SK-N-SH (cell line): ENCODE results near the gene CALD1. TPM values are rescaled to one million over a fixed set of nuclear protein-coding genes. Genes with fewer than 3 reads are reported as not detected.
A peak's percentile ranks its signal among the peaks of the same experiment; 100 is the strongest.

Experiments
- CTCF ChIA-PET: fragments of 300-600, 350-600 bp; formaldehyde crosslinking; extraction: SDS; loops from one replicate; lab custom pipeline; 2021; lab: Yijun Ruan, JAX
- POLR2A ChIA-PET: fragments of 350-600 bp; sonication (Branson Sonifier 250); formaldehyde crosslinking; extraction: SDS; loops from one replicate; lab custom pipeline; 2020; ENCODE audit warnings: antibody characterized with exemption, inconsistent platforms; lab: Yijun Ruan, JAX
- DNase-seq: peaks from one replicate; pipeline ENCODE4 v3.0.0; 2012
- H2AFZ ChIP-seq: fragments of 200-600 bp; sonication (generic); 2 replicates; pipeline ENCODE4 v1.8.1; 2016; ENCODE audit warnings: antibody characterized with exemption, mild to moderate bottlenecking, low read depth
- H3F3A ChIP-seq: fragments of 200-600 bp; sonication (generic); replicated peaks from 2 replicates; pipeline ENCODE3; 2016; ENCODE audit warnings: antibody characterized with exemption, mild to moderate bottlenecking; ENCODE audit not compliant: insufficient read depth
- H3K27ac ChIP-seq, 2 experiments: fragments of 200-500 bp in 1 of 2; fragments of 200-600 bp in 1 of 2; sonication (Bioruptor generic) in 1 of 2; sonication (generic), shearing (Covaris generic) in 1 of 2; 2 replicates each; pipeline versions ENCODE4 v1.5.1 to v1.6.1; 2014 to 2016; ENCODE audit warnings: low read depth in 2 of 2, inconsistent platforms in 1 of 2, low read length in 1 of 2, mild to moderate bottlenecking in 1 of 2, mixed read lengths in 1 of 2
- H3K27me3 ChIP-seq: fragments of 200-600 bp; sonication (generic), shearing (Covaris generic); 2 replicates; pipeline ENCODE4 v1.6.1; 2016; ENCODE audit warnings: mixed run types; ENCODE audit not compliant: insufficient read depth
- H3K36me3 ChIP-seq, 2 experiments: fragments of 200-500 bp in 1 of 2; fragments of 200-600 bp in 1 of 2; sonication (Bioruptor generic) in 1 of 2; sonication (generic) in 1 of 2; replicated peaks in 1 of 2; 2 replicates each; pipeline versions ENCODE3 to v1.5.1; 2014 to 2016; ENCODE audit warnings: low read length in 1 of 2, mild to moderate bottlenecking in 1 of 2; ENCODE audit not compliant: insufficient read depth in 2 of 2, control insufficient read depth in 1 of 2
- H3K4me1 ChIP-seq, 2 experiments: fragments of 200-500 bp in 1 of 2; fragments of 200-600 bp in 1 of 2; sonication (Bioruptor generic) in 1 of 2; sonication (generic), shearing (Covaris generic) in 1 of 2; 2 replicates each; pipeline versions ENCODE4 v1.5.1 to v1.6.1; 2014 to 2016; ENCODE audit warnings: low read depth in 1 of 2, low read length in 1 of 2, mixed run types in 1 of 2; ENCODE audit not compliant: insufficient read depth in 2 of 2, control insufficient read depth in 1 of 2
- H3K4me2 ChIP-seq: fragments of 200-600 bp; sonication (generic), shearing (Covaris generic); 2 replicates; pipeline ENCODE4 v1.6.1; 2017; ENCODE audit warnings: mixed run types
- H3K4me3 ChIP-seq, 2 experiments: fragments of 200-500 bp in 1 of 2; fragments of 200-600 bp in 1 of 2; sonication (Bioruptor generic) in 1 of 2; sonication (generic), shearing (Covaris generic) in 1 of 2; 2 replicates each; pipeline versions ENCODE4 v1.5.1 to v1.8.1; 2014 to 2016; ENCODE audit warnings: low read depth in 2 of 2, inconsistent platforms in 1 of 2, low read length in 1 of 2, mild to moderate bottlenecking in 1 of 2, mixed read lengths in 1 of 2, moderate library complexity in 1 of 2
- H3K79me2 ChIP-seq: fragments of 200-600 bp; sonication (generic); 2 replicates; pipeline ENCODE4 v1.8.1; 2017; ENCODE audit warnings: mild to moderate bottlenecking; ENCODE audit not compliant: insufficient read depth
- H3K9ac ChIP-seq: fragments of 200-600 bp; sonication (generic); 2 replicates; pipeline ENCODE4 v1.6.1; 2017; ENCODE audit warnings: mixed run types
- H3K9me2 ChIP-seq: fragments of 200-600 bp; sonication (generic); 2 replicates; pipeline ENCODE4 v1.6.1; 2017; ENCODE audit warnings: mixed run types
- H3K9me3 ChIP-seq: fragments of 200-600 bp; sonication (generic); 2 replicates; pipeline ENCODE4 v1.6.1; 2017; ENCODE audit warnings: mixed run types, mild to moderate bottlenecking, moderate library complexity
- H4K20me1 ChIP-seq: fragments of 200-600 bp; sonication (generic); 2 replicates; pipeline ENCODE4 v1.6.1; 2017; ENCODE audit warnings: mild to moderate bottlenecking, mixed run types; ENCODE audit not compliant: insufficient read depth
- CTCF ChIP-seq: fragments of 200-600 bp; sonication (generic); IDR thresholded peaks from 2 replicates; pipeline ENCODE4 v1.6.1; 2017; ENCODE audit warnings: antibody characterized with exemption, mild to moderate bottlenecking, moderate library complexity
- FOXM1 ChIP-seq: IDR thresholded peaks from 2 replicates; pipeline ENCODE4 v1.4.0; 2012; ENCODE audit warnings: low read depth, mild to moderate bottlenecking
- NFIC ChIP-seq: IDR thresholded peaks from 2 replicates; pipeline ENCODE4 v1.4.0; 2012; ENCODE audit warnings: borderline replicate concordance
- POLR2AphosphoS5 ChIP-seq: IDR thresholded peaks from 2 replicates; pipeline ENCODE4 v1.6.1; 2012; ENCODE audit warnings: low read depth, low read length
- RAD21 ChIP-seq: IDR thresholded peaks from 2 replicates; pipeline ENCODE4 v1.6.1; 2012; ENCODE audit warnings: mild to moderate bottlenecking, low read length
- RFX5 ChIP-seq: IDR thresholded peaks from 2 replicates; pipeline ENCODE4 v1.6.1; 2012; ENCODE audit warnings: mild to moderate bottlenecking, improper control_type of control experiment, low read length
- SMC3 ChIP-seq: IDR thresholded peaks from 2 replicates; pipeline ENCODE4 v1.6.1; 2012; ENCODE audit warnings: low read depth, low read length, improper control_type of control experiment
- TEAD4 ChIP-seq: IDR thresholded peaks from 2 replicates; pipeline ENCODE4 v1.4.0; 2012; ENCODE audit warnings: mild to moderate bottlenecking, borderline replicate concordance; ENCODE audit not compliant: insufficient read depth
- USF1 ChIP-seq: IDR thresholded peaks from 2 replicates; pipeline ENCODE4 v1.4.0; 2012; ENCODE audit warnings: low read depth, borderline replicate concordance
- polyA plus RNA-seq, 3 experiments: library from polyadenylated mRNA; depleted of rRNA; stranded (reverse); fragments of >200 nt; gene quantifications; 2 replicates each; pipeline ENCODE4 v1.2.3, GENCODE V29; 2012
- TF ChIP-seq, protein P1 (sequence below): IDR thresholded peaks from 2 replicates; pipeline ENCODE4 v1.6.1; 2012; ENCODE audit warnings: mild to moderate bottlenecking, low read depth, low read length, moderate library complexity

Gene CALD1
- polyA plus RNA-seq, 1 of the 3 experiments (the other 2 are of a cell fraction), result 299 TPM

DNA sequence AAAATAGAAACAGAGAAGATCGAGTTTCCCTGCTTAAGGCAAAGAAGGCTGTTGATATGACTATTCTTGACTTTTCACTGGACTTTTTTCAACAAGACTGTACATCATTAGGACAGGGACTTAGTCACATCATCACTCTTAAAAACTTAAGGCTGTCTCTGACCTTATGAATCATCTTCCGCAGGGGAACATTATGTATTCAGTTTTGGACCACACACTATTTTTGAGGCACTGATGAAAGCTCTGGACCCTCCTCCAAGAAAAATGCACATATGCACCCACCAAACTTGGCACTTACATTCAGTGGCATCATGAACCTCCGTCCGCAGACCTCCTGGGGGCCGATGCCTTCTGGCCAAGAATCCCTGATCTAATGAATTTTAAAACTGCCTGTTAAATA is 96.4 kb downstream of the CALD1 start (continued):
- TF ChIP-seq TEAD4 (0 out of 2 replicates have a peak, but pooled peaks have one; percentile 47), USF1 (no peak), SMC3 (no peak)
- TF ChIP-seq, protein P1, sequence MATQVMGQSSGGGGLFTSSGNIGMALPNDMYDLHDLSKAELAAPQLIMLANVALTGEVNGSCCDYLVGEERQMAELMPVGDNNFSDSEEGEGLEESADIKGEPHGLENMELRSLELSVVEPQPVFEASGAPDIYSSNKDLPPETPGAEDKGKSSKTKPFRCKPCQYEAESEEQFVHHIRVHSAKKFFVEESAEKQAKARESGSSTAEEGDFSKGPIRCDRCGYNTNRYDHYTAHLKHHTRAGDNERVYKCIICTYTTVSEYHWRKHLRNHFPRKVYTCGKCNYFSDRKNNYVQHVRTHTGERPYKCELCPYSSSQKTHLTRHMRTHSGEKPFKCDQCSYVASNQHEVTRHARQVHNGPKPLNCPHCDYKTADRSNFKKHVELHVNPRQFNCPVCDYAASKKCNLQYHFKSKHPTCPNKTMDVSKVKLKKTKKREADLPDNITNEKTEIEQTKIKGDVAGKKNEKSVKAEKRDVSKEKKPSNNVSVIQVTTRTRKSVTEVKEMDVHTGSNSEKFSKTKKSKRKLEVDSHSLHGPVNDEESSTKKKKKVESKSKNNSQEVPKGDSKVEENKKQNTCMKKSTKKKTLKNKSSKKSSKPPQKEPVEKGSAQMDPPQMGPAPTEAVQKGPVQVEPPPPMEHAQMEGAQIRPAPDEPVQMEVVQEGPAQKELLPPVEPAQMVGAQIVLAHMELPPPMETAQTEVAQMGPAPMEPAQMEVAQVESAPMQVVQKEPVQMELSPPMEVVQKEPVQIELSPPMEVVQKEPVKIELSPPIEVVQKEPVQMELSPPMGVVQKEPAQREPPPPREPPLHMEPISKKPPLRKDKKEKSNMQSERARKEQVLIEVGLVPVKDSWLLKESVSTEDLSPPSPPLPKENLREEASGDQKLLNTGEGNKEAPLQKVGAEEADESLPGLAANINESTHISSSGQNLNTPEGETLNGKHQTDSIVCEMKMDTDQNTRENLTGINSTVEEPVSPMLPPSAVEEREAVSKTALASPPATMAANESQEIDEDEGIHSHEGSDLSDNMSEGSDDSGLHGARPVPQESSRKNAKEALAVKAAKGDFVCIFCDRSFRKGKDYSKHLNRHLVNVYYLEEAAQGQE, result no peak

DNA sequence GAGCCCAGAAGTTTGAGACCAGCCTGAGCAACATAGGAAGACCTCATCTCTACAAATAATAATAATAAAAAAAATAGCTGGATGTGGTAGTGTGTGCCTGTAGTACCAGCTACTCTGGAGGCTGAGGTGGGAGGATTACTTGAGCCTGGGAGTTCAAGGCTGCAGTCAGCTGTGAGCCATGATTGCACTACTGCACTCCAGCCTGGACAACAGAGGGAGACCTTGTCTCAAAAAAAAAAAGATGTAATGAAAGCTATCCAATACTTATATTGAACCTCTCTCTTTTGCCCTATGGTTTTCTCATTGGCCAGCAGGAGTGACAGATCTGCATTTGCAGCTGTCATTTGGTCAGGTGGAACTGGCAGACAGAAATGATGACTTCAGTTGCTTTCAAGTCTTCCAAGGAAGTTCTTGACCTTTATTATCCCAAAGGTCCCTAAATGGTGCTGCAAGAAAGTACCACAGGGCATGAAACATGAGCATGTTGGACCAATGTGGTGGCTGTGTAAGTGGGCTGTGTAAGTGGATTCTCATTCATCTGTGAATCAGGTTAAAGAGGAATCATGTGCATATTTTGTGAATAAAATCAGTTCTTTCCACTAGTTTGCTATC is 99.4 kb downstream of the CALD1 start:
- H3K4me3 ChIP-seq, result no peak overlapping the region
- 0 out of 2 replicates have a peak, but pooled peaks have one; percentile 25 for TF ChIP-seq RAD21
- TF ChIP-seq NFIC, result no peak
- TF ChIP-seq CTCF, result peak; percentile 26; the same call in 1 of the 2 replicates
- TF ChIP-seq RFX5, result no peak
- TF ChIP-seq POLR2AphosphoS5, result no peak
- no peak for TF ChIP-seq FOXM1
- CTCF ChIA-PET, result interaction anchor here (0.7 to 1.8 kb wide), 6 partner anchors 23 to 721 kb away, joined by 3 to 7 read pairs (median 3); no protein-coding TSS in a partner anchor
- no peak overlapping the region for H3K9ac ChIP-seq
- H3K79me2 ChIP-seq, result peaks cover 95% of the 10 kb centered on the region
- H3K27me3 ChIP-seq, result no peaks in the 10 kb centered on the region
- no peak overlapping the region for H3K4me2 ChIP-seq
- DNase-seq, result no peak
- H3K36me3 ChIP-seq, result peaks cover 16 to 42% of the 10 kb centered on the region in 2 experiments
- H3K9me3 ChIP-seq, result no peaks in the 10 kb centered on the region
- no peak overlapping the region for H2AFZ ChIP-seq
- H3K9me2 ChIP-seq, result no peaks in the 10 kb centered on the region
- POLR2A ChIA-PET, result no interaction called here
- H3K27ac ChIP-seq, result peak overlapping the region in 1 of 2 experiments; percentile 27; a peak in 1 of 4 replicates
- H4K20me1 ChIP-seq, result peaks cover 24% of the 10 kb centered on the region; the same call in 1 of the 2 replicates
- H3K4me1 ChIP-seq, result peaks cover 0 to 28% of the 10 kb centered on the region in 2 experiments; a peak in 3 of 4 replicates
- peaks cover 41% of the 10 kb centered on the region for H3F3A ChIP-seq
